ENCODE results near the gene PFAS. TPM values are rescaled to one million over a fixed set of nuclear protein-coding genes. Genes with fewer than 3 reads are reported as not detected.

Gene PFAS
- total RNA-seq, 1 donor from 2014 or later, result 14.7 TPM

DNA sequence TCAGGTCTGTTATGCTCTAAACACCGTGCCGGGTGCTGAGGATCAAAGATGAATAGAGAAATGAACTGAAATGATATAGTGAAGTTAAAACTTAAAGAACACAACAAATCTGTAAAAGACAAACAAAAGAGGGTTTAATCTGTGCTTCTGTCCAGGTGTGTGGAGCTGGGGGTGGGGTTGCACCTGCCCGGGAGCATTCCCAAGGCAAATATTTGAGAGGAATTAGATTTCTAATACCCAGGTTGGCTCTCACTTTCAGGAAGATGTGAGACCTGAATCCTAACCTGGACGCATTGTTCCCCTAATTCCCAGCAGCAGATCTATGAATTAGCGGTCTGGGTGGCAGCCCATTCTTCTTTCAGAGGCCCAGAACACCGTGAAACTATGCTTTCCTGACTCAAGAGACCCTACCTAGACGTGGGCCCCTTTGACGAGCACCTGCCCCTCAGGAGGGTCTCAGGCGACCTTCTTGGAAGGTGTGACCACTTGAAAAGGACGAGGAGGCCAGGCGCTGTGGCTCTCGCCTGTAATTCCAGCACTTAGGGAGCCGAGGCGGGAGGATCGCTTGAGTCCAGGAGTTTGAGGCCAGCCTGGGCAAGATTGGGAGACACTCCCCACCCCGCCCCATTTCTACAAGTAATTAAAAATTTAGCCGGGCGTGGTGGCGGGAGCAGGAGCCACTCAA is 38.7 kb downstream of the PFAS start:
- no peak for ATAC-seq
- intact Hi-C loops (cut with DNase I), result loop anchor here (2.0 kb wide), 1 partner anchor 39 kb away; the partner anchor contains the start of genes CTC1 and PFAS
- DNase-seq (ENCODE audit: missing footprints), result no peak

DNA sequence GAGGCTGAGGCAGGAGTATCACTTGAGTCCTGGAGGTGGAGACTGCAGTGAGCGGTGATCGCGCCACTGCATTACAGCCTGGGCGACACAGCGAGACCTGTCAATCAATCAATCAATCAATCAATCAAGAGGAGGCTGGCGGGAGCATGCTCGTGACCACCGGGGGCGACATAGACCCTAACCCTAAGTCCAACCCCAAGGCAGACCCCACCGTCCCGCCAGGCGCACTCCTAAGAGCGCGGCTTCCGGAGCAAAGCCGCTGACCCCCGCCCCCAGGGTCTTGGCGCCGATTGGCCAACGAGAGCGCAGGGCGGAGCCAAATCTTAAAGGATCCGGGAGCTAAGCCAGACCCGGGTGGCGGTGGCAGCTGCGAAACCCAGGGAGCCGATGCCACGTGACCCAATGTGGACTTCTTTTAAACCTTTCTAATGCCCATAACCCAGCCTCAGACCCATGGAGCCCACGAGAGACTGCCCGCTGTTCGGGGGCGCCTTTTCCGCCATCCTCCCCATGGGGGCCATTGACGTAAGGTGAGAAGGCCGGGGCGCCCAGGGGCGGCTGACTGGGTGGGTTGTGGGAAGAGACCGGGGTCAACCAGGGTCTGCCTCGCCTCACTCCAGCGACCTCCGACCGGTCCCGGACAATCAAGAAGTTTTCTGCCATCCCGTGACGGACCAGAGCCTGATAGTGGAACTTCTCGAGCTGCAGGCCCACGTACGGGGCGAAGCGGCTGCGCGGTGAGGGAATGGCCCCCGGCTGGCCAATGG is 39.4 kb downstream of the PFAS start, which contains the start of gene RANGRF:
Gene RANGRF, plus strand, starts transcription at position 335 of the 767 bp plus-strand sequence. Its CDS starts 119 bp downstream, at position 454.
- intact Hi-C loops (cut with DNase I), result loop anchor here (2.0 kb wide), 1 partner anchor 40 kb away; the partner anchor contains the start of genes CTC1 and PFAS

DNA sequence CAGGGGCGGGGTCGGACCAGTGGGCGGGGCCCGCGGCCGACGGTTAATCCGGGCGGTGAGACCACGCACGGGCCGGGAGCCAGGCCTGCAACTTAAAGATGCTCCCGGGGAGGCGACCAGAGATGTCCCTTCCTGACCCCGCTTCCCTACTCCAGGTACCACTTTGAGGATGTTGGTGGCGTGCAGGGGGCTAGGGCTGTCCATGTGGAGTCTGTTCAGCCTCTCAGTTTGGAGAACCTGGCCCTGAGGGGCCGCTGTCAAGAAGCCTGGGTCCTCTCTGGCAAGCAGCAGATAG is 40.0 kb downstream of the PFAS start:
- DNase-seq (ENCODE audit: missing footprints), result peak; percentile 93
- intact Hi-C loops (cut with DNase I), result loop anchor here (2.0 kb wide), 1 partner anchor 40 kb away; the partner anchor contains the start of genes CTC1 and PFAS
- no peak for ATAC-seq

More for the DNA sequence above, 39.4 kb downstream of the PFAS start, which contains the start of gene RANGRF:
- ATAC-seq (peak; percentile 92), DNase-seq (ENCODE audit: missing footprints) (peak; percentile 95)

DNA sequence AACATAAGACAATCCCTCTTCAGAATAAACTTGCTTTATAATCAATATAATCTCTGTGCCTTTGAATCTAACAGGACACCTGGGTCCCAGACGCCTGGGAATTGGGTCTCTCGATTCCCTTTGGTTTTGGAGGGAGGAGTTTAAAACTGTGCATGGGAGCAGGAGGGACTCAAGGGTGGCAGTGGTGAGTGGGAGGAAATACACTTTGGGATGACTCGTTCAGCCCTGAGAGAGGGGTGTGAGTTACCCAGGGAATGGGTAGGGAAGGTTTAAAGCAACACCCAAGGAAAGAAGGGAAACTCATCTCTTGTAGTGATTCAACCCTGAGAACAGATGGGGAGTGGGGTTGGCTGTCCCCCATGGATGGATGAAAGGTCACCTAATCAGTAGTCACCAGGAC is 41.0 kb downstream of the PFAS start:
- DNase-seq (ENCODE audit: missing footprints) (no peak), ATAC-seq (no peak)

DNA sequence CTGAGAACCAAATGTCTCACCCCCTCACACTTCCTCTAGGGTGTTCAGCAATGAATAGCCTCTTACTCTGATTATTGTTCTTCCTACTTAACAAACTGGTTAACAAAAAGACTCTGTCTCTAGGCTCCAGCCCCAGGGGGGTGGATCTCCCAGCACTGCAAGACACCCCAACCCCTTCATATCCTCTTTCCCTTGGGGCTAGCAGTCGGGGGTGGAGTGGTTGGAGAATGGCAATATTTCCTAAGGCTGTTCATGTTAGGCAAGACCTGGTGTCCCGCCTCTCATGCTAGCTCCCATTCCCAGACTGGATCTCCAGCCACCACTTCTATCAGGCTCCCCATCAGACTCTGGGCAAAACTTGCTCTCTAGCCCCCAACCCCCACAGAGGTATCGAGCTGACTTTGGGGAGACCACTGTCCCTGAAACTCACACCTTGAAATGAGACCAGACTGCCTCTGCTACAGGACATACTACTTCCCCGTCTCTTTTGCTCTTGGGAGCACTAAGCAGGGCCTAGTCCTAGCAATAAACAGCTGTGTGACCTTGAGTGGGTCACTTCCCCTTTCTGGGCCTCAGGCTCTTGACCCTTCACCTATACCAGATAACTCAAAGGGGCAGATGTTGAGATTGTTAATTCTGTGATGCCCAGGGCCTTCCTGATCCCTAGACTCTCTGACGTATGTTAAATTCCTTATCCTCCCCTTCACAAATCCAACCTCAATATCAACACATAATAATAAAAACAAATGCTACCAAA is 43.7 kb downstream of the PFAS start:
- DNase-seq (ENCODE audit: missing footprints) (no peak), ATAC-seq (no peak)
- intact Hi-C loops (cut with DNase I), result no loop called here

More for the DNA sequence above, 41.0 kb downstream of the PFAS start:
- intact Hi-C loops (cut with DNase I), result no loop called here

DNA sequence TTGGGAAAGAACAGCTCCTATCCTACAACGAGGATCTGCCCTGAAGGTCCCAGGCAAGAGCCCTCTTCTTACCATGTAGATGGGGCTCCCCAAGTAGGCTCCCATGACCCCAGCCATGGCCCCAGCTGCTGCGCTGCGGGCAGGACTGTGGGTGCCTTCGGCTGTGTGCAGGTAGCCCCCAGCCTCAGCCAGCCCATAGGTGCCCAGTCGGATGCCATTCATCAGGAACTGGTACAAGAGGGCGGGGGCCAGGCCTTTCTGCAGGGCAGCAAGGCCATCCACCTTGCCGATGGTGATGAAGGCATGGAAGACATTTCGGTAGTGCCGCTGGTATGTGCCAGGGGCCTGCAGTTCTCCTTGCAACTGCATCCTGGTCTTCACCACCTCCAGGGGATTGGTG is 45.3 kb downstream of the PFAS start:
- ATAC-seq (no peak), DNase-seq (ENCODE audit: missing footprints) (no peak)
- intact Hi-C loops (cut with DNase I), result no loop called here

DNA sequence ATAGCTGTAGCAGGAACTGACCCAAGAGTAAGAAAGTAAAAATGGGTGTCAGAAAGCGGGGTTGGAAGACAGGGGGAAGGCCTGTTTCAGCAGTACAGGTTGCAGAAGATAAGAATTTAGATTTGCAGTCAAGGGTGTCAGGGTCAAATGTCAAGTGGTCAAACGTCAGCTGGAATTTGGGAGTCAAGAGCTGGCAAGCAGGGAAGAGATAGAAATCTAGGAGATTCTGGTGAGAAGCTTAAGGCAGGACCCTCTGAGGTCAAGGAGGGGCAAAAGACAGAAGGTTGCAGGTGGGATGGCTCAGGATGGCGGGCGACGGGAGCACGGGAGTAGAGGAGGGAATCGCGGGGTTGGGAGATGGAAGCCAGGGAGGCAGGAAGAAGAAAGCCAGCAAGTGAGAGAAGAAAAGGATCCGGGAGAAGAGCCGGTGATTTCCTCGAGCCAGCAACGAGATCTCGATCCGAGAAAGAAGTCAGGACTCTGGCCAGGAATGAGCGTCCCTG is 45.8 kb downstream of the PFAS start:
- DNase-seq (ENCODE audit: missing footprints) (no peak), ATAC-seq (peak; percentile 13)
- intact Hi-C loops (cut with DNase I), result loop anchor here (5.0 kb wide), 1 partner anchor 108 kb away; no protein-coding TSS in a partner anchor

DNA sequence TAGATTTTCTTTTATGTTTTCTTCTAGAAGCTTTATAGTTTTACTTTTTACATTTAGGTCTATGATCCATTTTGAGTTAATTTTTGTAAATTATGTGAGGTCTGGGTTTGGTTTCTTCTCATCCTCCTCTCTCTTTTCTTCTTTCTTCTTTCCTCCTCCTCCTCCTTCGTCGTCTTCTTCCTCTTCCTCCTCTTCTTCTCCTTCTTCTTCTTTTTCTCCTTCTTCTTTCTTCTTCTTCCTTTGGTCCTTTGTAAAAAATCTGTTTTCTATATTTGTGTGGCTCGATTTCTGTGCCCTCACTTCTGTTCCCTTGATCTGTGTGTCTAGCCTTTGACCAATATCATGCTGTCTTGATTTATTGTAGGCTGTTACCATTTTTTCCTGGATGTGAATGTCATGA is 51.1 kb downstream of the PFAS start:
- ATAC-seq (no peak), DNase-seq (ENCODE audit: missing footprints) (no peak)
- intact Hi-C loops (cut with DNase I), result loop anchor here (5.0 kb wide), 1 partner anchor 208 kb away; no protein-coding TSS in a partner anchor

DNA sequence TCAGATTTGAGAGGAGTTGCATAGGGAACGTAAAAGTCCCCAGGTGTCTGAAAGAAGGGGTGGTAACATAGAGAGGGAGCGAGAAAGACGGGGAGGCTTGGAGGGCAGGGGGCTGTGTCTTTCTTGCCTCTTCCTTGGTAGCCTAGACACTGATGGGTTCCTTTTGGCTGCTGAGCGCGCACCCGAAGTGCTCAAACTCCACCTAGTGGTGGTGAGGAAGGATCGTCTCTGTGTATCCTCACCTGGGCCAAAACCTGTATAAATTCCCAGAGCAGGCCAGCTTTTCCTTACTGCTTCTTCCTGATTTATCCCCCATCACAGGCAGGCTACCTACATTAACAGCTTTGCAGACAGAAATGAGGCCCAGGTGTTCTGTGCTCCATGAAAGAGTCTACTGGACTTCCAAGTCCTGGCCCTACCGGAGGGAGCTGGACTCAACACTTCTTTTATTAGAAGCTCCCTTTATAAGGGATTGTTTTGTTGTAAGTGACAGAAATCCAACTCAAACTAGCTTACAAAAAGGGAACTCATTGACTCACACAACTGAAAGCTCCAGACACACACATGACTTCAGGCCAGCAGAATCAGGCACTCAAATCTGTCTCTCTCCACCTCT is 51.6 kb downstream of the PFAS start:
- ATAC-seq (peak; percentile 90), DNase-seq (ENCODE audit: missing footprints) (peak; percentile 79)
- intact Hi-C loops (cut with DNase I), result loop anchor here (5.0 kb wide), 1 partner anchor 208 kb away; no protein-coding TSS in a partner anchor

DNA sequence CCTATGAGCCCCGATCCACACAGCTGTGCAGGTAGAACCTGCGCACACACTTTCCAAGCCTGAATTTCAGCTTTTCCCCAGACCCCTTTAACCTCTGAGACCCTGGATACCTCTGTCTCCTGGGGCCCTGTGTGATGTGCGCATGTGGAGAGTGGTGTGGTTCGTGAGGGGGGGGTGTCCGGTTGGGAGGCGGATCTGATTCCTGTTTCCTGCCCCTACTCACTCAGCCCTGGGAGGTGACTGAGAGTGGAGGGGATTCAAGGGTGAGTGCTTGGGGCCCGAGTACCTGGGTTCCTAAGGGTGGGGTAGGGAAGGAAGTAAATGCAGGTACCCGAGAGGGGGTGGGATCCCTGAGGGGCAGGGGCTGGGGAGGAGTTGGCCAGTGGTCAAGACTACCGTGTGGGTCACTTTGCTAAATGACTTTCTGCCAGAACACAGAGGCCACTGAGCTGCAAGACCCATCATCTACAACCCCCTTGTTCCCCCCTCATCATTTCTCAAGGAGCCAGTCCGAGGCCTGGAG is 61.6 kb downstream of the PFAS start:
- ATAC-seq (peak; percentile 45), DNase-seq (ENCODE audit: missing footprints) (no peak)
- intact Hi-C loops (cut with DNase I), result loop anchor here (2.0 to 5.0 kb wide), 2 partner anchors 50 to 67 kb away; partner anchors contain the start of gene KRABD2

DNA sequence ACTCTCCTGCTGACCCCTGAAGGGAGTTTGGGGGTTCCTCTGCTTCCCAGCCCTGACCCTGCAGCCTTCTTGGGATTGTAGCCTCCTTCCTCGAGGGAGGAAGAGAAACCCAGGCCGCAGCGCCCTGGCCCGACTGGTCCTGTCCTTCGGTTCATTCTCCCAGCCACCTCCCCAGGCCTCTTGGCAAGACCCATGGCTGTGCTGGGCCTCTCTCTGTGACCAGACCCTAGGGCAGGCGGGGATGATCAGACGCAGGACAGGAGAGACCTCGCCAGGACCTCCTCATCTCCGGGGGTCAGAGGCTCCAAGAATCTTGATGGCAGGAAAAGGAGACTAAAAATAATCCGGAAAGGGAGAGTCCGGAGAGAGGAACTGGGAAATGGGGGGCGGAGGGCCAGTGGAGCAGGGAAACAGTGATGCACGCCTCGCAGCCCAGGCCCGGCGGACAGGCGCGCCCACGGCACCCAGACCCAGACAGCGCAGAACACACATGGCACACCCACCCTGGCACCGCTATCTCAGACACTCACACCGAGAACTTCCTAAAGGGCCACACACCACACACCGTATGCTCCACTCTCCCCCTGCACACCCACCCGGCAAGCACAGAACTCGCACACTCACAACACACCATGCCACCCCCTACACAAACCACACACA is 62.2 kb downstream of the PFAS start:
- ATAC-seq (peak; percentile 45), DNase-seq (ENCODE audit: missing footprints) (no peak)
- intact Hi-C loops (cut with DNase I), result loop anchor here (2.0 to 5.0 kb wide), 2 partner anchors 50 to 66 kb away; partner anchors contain the start of gene KRABD2

DNA sequence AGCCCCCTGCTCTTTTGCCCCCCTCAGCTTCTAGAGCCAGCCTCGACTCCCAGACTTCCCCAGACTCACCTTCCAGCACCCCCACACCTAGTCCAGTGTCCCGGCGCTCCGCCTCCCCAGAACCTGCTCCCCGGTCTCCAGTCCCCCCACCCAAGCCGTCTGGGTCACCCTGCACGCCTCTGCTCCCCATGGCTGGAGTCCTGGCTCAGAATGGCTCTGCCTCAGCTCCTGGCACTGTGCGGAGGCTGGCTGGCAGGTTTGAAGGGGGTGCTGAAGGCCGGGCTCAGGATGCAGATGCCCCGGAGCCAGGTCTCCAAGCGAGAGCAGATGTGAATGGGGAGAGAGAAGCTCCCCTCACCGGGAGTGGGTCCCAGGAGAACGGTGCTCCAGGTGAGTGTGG is 63.2 kb downstream of the PFAS start:
- intact Hi-C loops (cut with DNase I), result loop anchor here (5.0 kb wide), 1 partner anchor 65 kb away; the partner anchor contains the start of gene KRABD2
- ATAC-seq (no peak), DNase-seq (ENCODE audit: missing footprints) (no peak)

DNA sequence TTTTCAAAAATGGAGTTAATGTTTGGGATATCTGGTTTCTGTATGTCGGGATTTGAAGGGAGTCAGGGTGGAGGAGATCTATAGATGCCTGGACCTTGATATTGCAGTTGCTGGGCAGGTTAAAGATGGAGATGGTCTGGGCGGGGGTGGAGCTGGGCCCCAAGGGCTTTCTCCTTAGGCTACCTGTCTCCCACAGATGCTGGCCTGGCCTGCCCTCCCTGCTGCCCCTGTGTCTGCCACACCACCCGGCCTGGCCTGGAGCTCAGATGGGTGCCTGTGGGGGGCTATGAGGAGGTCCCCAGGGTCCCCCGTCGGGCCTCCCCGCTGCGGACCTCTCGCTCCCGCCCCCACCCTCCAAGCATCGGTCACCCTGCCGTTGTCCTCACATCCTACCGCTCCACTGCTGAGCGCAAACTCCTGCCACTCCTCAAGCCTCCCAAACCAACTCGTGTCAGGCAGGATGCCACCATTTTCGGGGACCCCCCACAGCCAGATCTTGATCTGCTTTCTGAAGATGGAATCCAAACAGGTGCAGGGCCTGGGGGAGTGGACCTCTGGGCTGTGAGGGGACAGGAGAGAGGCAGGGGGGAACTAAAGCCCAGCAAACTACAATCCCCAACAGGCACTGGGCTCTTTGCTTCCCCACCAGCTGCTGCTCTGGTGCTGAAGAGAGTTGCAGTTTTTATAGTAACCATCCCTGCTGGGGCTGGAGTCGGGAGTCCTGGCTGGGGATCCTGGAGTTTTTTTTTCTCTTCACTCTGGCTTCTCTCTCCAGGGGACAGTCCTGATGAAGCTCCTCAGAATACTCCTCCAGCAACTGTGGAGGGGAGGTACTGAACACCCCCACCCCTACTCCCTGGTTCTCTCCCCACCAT is 63.9 kb downstream of the PFAS start:
- ATAC-seq, result no peak
- DNase-seq (ENCODE audit: missing footprints), result no peak
- intact Hi-C loops (cut with DNase I), result loop anchor here (5.0 kb wide), 1 partner anchor 64 kb away; the partner anchor contains the start of gene KRABD2

DNA sequence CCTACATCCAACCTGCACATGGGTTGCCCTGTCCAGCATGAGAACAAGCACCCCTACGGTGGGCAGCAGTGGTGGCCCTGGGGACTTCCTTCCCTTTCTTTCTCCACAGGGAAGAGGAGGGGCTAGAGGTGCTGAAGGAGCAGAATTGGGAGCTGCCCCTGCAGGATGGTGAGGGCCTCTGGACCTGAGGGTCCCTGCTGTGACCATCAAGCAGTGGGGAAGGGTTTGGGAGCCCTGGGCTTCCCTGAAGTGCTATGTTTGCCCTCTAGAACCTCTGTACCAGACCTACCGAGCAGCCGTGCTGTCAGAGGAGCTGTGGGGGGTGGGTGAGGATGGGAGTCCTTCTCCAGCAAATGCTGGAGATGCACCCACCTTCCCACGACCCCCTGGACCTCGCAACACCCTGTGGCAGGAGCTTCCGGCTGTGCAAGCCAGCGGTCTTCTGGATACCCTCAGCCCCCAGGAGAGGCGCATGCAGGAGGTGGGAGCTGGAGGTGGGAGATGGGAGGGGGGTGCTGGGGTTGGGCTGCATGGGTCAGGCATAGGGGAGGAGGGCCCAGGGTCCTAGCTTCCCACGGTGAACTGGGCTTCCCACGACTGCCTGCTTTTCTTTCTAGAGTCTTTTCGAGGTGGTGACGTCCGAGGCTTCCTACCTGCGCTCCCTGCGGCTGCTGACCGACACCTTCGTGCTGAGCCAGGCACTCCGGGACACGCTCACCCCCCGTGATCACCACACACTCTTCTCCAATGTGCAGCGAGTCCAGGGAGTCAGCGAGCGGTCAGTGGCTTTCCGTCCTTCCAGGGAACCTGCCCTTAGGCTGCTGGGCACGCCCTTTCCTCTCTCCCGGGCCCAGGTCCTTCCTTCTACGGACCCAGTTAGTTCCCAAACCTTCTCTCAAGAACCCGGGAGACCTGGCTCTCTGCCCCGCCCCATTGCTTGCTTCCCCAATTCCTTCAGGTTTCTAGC is 66.0 kb downstream of the PFAS start:
- no peak for ATAC-seq
- intact Hi-C loops (cut with DNase I), result loop anchor here (5.0 kb wide), 1 partner anchor 62 kb away; the partner anchor contains the start of gene KRABD2
- DNase-seq (ENCODE audit: missing footprints), result no peak

DNA sequence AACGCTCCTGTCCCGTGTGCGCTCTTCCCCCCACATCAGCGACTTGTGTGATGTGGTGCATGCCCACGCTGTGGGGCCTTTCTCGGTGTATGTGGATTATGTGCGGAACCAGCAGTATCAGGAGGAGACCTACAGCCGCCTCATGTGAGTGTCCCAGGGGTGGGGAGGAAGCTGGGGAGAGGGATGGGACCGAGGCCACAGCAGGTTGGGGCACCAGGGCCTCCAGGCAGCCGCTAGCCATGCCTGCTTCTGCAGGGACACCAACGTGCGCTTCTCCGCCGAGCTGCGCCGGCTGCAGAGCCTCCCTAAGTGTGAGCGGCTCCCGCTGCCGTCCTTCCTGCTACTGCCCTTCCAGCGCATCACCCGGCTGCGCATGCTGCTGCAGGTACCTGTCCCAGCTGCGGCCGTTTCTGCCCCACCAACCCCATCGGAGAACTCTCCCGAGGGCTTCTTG is 66.7 kb downstream of the PFAS start:
- ATAC-seq (no peak), DNase-seq (ENCODE audit: missing footprints) (no peak)
- intact Hi-C loops (cut with DNase I), result no loop called here
